ENCODE measurements around the gene BRCA1.
"Not testable (repeated sequence)": the region's sequence is repeated elsewhere in the genome, so short reads cannot be mapped to it uniquely, and the experiment has no call there.

BRCA1 gene

GRCh38 chr17:43133439-43133838, 8.3 kb upstream of the BRCA1 start:
- not testable (repeated sequence) for DNase-seq

GRCh38 chr17:43132117-43132516, 7.0 kb upstream of the BRCA1 start:
- no peak for DNase-seq

GRCh38 chr17:43129671-43130010, 4.5 kb upstream of the BRCA1 start:
- no peak for DNase-seq

- not testable (repeated sequence) for DNase-seq
Observed at GRCh38 chr17:43127333-43127876, 2.2 kb upstream of the BRCA1 start.

- DNase-seq = no peak
Observed at GRCh38 chr17:43126911-43127290, 1.7 kb upstream of the BRCA1 start.

GRCh38 chr17:43125967-43126910, 1.1 kb upstream of the BRCA1 start:
- no peak for DNase-seq

- DNase-seq = no peak
Observed at GRCh38 chr17:43118679-43119615, 6.2 kb downstream of the BRCA1 start.

- DNase-seq = no peak
Observed at GRCh38 chr17:43114151-43114552, 11.0 kb downstream of the BRCA1 start.

- no peak for DNase-seq
Observed at GRCh38 chr17:43106552-43106951, 18.6 kb downstream of the BRCA1 start.

- no peak for DNase-seq
Observed at GRCh38 chr17:43105146-43105545, 20.0 kb downstream of the BRCA1 start.

GRCh38 chr17:43104665-43105064, 20.5 kb downstream of the BRCA1 start:
- DNase-seq = no peak

GRCh38 chr17:43095364-43095763, 29.8 kb downstream of the BRCA1 start:
- DNase-seq = not testable (repeated sequence)

GRCh38 chr17:43094129-43094835, 30.9 kb downstream of the BRCA1 start:
- DNase-seq = no peak

GRCh38 chr17:43092901-43093300, 32.3 kb downstream of the BRCA1 start:
- no peak for DNase-seq

GRCh38 chr17:43090022-43090421, 35.1 kb downstream of the BRCA1 start:
- no peak for DNase-seq

GRCh38 chr17:43085474-43085873, 39.7 kb downstream of the BRCA1 start:
- DNase-seq = no peak

- no peak for DNase-seq
Observed at GRCh38 chr17:43079641-43080302, 45.4 kb downstream of the BRCA1 start.

- DNase-seq = no peak
Observed at GRCh38 chr17:43074869-43075268, 50.3 kb downstream of the BRCA1 start.

- DNase-seq = no peak
Observed at GRCh38 chr17:43070872-43071271, 54.3 kb downstream of the BRCA1 start.

GRCh38 chr17:43070257-43070656, 54.9 kb downstream of the BRCA1 start:
- DNase-seq = no peak

- DNase-seq = no peak
Observed at GRCh38 chr17:43069368-43069898, 55.7 kb downstream of the BRCA1 start.
